ENCODE data around the gene CCNI2. TPM values are rescaled to one million over a fixed set of nuclear protein-coding genes. Genes with fewer than 3 reads are reported as not detected.
A peak's percentile ranks its signal among the peaks of the same experiment; 100 is the strongest.

CCNI2 gene
- polyA plus RNA-seq, 1 donor (not counting 4 experiments of a cell fraction or from before 2014, with no cell fraction given), result not detected

- FAIRE-seq (no peak), DNase-seq (ENCODE audit: low read depth, low spot score) (no peak)
- H3K79me2 ChIP-seq (ENCODE audit: control insufficient read depth, insufficient read depth, low read length), result peaks cover 14% of the 10 kb centered on the region
- no peaks in the 10 kb centered on the region for H3K27me3 ChIP-seq (ENCODE audit: control insufficient read depth, extremely low read depth, insufficient read depth, low read length)
- no peaks in the 10 kb centered on the region for H3K9me1 ChIP-seq (ENCODE audit: control insufficient read depth, extremely low read depth, insufficient read depth, low read length)
- no peak for TF ChIP-seq EZH2 (IDR thresholded peaks at IDR 0.05; ENCODE audit: low read length)
- TF ChIP-seq CTCF (optimal IDR thresholded peaks at IDR 0.05 in 1 of 3, IDR thresholded peaks at IDR 0.05 in 1 of 3, conservative IDR thresholded peaks at IDR 0.05 in 1 of 3; ENCODE audit: extremely low read depth in 1 of 3, insufficient read depth in 2 of 3, low read length in 3 of 3), result no peak
- no peak overlapping the region for H3K27ac ChIP-seq (ENCODE audit: control insufficient read depth, insufficient read depth, low read length)
- H3K9me3 ChIP-seq (ENCODE audit: control insufficient read depth, low read depth, low read length), result no peaks in the 10 kb centered on the region
- H3K4me3 ChIP-seq (ENCODE audit: control insufficient read depth in 2 of 3, extremely low read depth in 1 of 3, insufficient read depth in 2 of 3, low read depth in 1 of 3, low read length in 3 of 3), result no peak overlapping the region
- H2AFZ ChIP-seq (ENCODE audit: control insufficient read depth, low read length), result no peak overlapping the region
- H3K4me1 ChIP-seq (ENCODE audit: control insufficient read depth, extremely low read depth, insufficient read depth, low read length), result peaks cover 13% of the 10 kb centered on the region
- H3K9ac ChIP-seq (ENCODE audit: control insufficient read depth, extremely low read depth, insufficient read depth, low read length), result no peak overlapping the region
- no peak overlapping the region for H3K4me2 ChIP-seq (ENCODE audit: control insufficient read depth, extremely low read depth, insufficient read depth, low read depth, low read length)
- H3K36me3 ChIP-seq (ENCODE audit: control insufficient read depth in 2 of 2, extremely low read depth in 1 of 2, insufficient read depth in 2 of 2, low read length in 2 of 2), result peaks cover 0 to 5% of the 10 kb centered on the region in 2 experiments
- no peaks in the 10 kb centered on the region for H4K20me1 ChIP-seq (ENCODE audit: control insufficient read depth, extremely low read depth, insufficient read depth, low read length)
- dilution Hi-C loops (cut with MboI; ENCODE audit: extremely low pct_ligation_motif_present, low sequenced_read_pairs), result no loop called here
Measured at GRCh38 chr5:132734687-132735086, 12.5 kb upstream of the CCNI2 start.

GRCh38 chr5:132736853-132737833 is 10.1 kb upstream of the CCNI2 start, which contains the start of gene KIF3A:
Gene KIF3A (minus strand): TSS chr5:132737546. CDS start chr5:132737419, 127 bp downstream.
- Histone ChIP-seq H3K9me1 (ENCODE audit: control insufficient read depth, extremely low read depth, insufficient read depth, low read length) (no peaks in the 10 kb centered on the region), H3K36me3 (ENCODE audit: control insufficient read depth in 2 of 2, extremely low read depth in 1 of 2, insufficient read depth in 2 of 2, low read length in 2 of 2) (peaks cover 0 to 5% of the 10 kb centered on the region in 2 experiments), H3K4me2 (ENCODE audit: control insufficient read depth, extremely low read depth, insufficient read depth, low read depth, low read length) (peak within 1 kb of the TSS; percentile 84), H3K4me3 (ENCODE audit: control insufficient read depth in 2 of 3, extremely low read depth in 1 of 3, insufficient read depth in 2 of 3, low read depth in 1 of 3, low read length in 3 of 3) (peak within 1 kb of the TSS; percentile 69 to 92 (median 71)), H3K4me1 (ENCODE audit: control insufficient read depth, extremely low read depth, insufficient read depth, low read length) (peaks cover 13% of the 10 kb centered on the region), H3K27me3 (ENCODE audit: control insufficient read depth, extremely low read depth, insufficient read depth, low read length) (no peaks in the 10 kb centered on the region), H2AFZ (ENCODE audit: control insufficient read depth, low read length) (peak within 1 kb of the TSS; percentile 94), H3K79me2 (ENCODE audit: control insufficient read depth, insufficient read depth, low read length) (peaks cover 14% of the 10 kb centered on the region), H4K20me1 (ENCODE audit: control insufficient read depth, extremely low read depth, insufficient read depth, low read length) (no peaks in the 10 kb centered on the region), H3K9me3 (ENCODE audit: control insufficient read depth, low read depth, low read length) (no peaks in the 10 kb centered on the region), H3K27ac (ENCODE audit: control insufficient read depth, insufficient read depth, low read length) (peak within 1 kb of the TSS; percentile 51), H3K9ac (ENCODE audit: control insufficient read depth, extremely low read depth, insufficient read depth, low read length) (peak within 1 kb of the TSS; percentile 75)
- peak; percentile 79 for DNase-seq (ENCODE audit: low read depth, low spot score)
- TF ChIP-seq EZH2 (IDR thresholded peaks at IDR 0.05; ENCODE audit: low read length), result no peak
- no peak for TF ChIP-seq CTCF (optimal IDR thresholded peaks at IDR 0.05 in 1 of 3, IDR thresholded peaks at IDR 0.05 in 1 of 3, conservative IDR thresholded peaks at IDR 0.05 in 1 of 3; ENCODE audit: extremely low read depth in 1 of 3, insufficient read depth in 2 of 3, low read length in 3 of 3)
- dilution Hi-C loops (cut with MboI; ENCODE audit: extremely low pct_ligation_motif_present, low sequenced_read_pairs), result no loop called here
- peak; percentile 65 for FAIRE-seq

Measured in keratinocyte (primary cell).